ENCODE measurements around the gene MPLKIP.

MPLKIP gene

GRCh38 chr7:40095230-40095629 lies 39.2 kb downstream of the MPLKIP start:
- ATAC-seq (ENCODE audit: low read depth) (no peak), DNase-seq (ENCODE audit: low spot score) (no peak)
- H3K4me1 ChIP-seq (ENCODE audit: insufficient read depth, poor library complexity, severe bottlenecking) = no peaks in the 10 kb centered on the region
- no peak for TF ChIP-seq CTCF (IDR thresholded peaks at IDR 0.05; ENCODE audit: poor library complexity, severe bottlenecking)
- H3K36me3 ChIP-seq (ENCODE audit: low read depth) = peaks cover 46% of the 10 kb centered on the region
- no peak overlapping the region for H3K4me3 ChIP-seq (ENCODE audit: severe bottlenecking)
- H3K27me3 ChIP-seq (ENCODE audit: insufficient read depth, poor library complexity, severe bottlenecking) = no peaks in the 10 kb centered on the region
- no peak overlapping the region for H3K27ac ChIP-seq (ENCODE audit: poor library complexity, severe bottlenecking)
- no peaks in the 10 kb centered on the region for H3K9me3 ChIP-seq (ENCODE audit: severe bottlenecking)

- no peaks in the 10 kb centered on the region for H3K9me3 ChIP-seq (ENCODE audit: severe bottlenecking)
- TF ChIP-seq CTCF (IDR thresholded peaks at IDR 0.05; ENCODE audit: poor library complexity, severe bottlenecking) = no peak
- H3K4me1 ChIP-seq (ENCODE audit: insufficient read depth, poor library complexity, severe bottlenecking) = no peaks in the 10 kb centered on the region
- DNase-seq (ENCODE audit: low spot score) (no peak), ATAC-seq (ENCODE audit: low read depth) (no peak)
- H3K27ac ChIP-seq (ENCODE audit: poor library complexity, severe bottlenecking) = no peak overlapping the region
- peaks cover 58% of the 10 kb centered on the region for H3K36me3 ChIP-seq (ENCODE audit: low read depth)
- no peak overlapping the region for H3K4me3 ChIP-seq (ENCODE audit: severe bottlenecking)
- no peaks in the 10 kb centered on the region for H3K27me3 ChIP-seq (ENCODE audit: insufficient read depth, poor library complexity, severe bottlenecking)
Measured at GRCh38 chr7:40093631-40094350, 40.6 kb downstream of the MPLKIP start.

GRCh38 chr7:40092182-40092581 lies 42.2 kb downstream of the MPLKIP start:
- no peaks in the 10 kb centered on the region for H3K9me3 ChIP-seq (ENCODE audit: severe bottlenecking)
- DNase-seq (ENCODE audit: low spot score) (no peak), ATAC-seq (ENCODE audit: low read depth) (no peak)
- peaks cover 71% of the 10 kb centered on the region for H3K36me3 ChIP-seq (ENCODE audit: low read depth)
- no peak overlapping the region for H3K27ac ChIP-seq (ENCODE audit: poor library complexity, severe bottlenecking)
- H3K27me3 ChIP-seq (ENCODE audit: insufficient read depth, poor library complexity, severe bottlenecking) = no peaks in the 10 kb centered on the region
- H3K4me3 ChIP-seq (ENCODE audit: severe bottlenecking) = no peak overlapping the region
- TF ChIP-seq CTCF (IDR thresholded peaks at IDR 0.05; ENCODE audit: poor library complexity, severe bottlenecking) = no peak
- H3K4me1 ChIP-seq (ENCODE audit: insufficient read depth, poor library complexity, severe bottlenecking) = no peaks in the 10 kb centered on the region

- no peak for DNase-seq (ENCODE audit: low spot score)
- no peaks in the 10 kb centered on the region for H3K27me3 ChIP-seq (ENCODE audit: insufficient read depth, poor library complexity, severe bottlenecking)
- no peaks in the 10 kb centered on the region for H3K4me1 ChIP-seq (ENCODE audit: insufficient read depth, poor library complexity, severe bottlenecking)
- peaks cover 33% of the 10 kb centered on the region for H3K36me3 ChIP-seq (ENCODE audit: low read depth)
- no peak for TF ChIP-seq CTCF (IDR thresholded peaks at IDR 0.05; ENCODE audit: poor library complexity, severe bottlenecking)
- H3K9me3 ChIP-seq (ENCODE audit: severe bottlenecking) = no peaks in the 10 kb centered on the region
- H3K27ac ChIP-seq (ENCODE audit: poor library complexity, severe bottlenecking) = no peak overlapping the region
- no peak for ATAC-seq (ENCODE audit: low read depth)
- H3K4me3 ChIP-seq (ENCODE audit: severe bottlenecking) = no peak overlapping the region
Measured at GRCh38 chr7:40077849-40078248, 56.6 kb downstream of the MPLKIP start.
